Cerebellar cortex (tissue), 1 donor: ENCODE measurements around the gene METTL25B.

Source experiments
- DNase-seq: peaks from one replicate; pipeline ENCODE4 v3.0.0-alpha.2; 2015; ENCODE audit warnings: low spot score

METTL25B gene

DNA sequence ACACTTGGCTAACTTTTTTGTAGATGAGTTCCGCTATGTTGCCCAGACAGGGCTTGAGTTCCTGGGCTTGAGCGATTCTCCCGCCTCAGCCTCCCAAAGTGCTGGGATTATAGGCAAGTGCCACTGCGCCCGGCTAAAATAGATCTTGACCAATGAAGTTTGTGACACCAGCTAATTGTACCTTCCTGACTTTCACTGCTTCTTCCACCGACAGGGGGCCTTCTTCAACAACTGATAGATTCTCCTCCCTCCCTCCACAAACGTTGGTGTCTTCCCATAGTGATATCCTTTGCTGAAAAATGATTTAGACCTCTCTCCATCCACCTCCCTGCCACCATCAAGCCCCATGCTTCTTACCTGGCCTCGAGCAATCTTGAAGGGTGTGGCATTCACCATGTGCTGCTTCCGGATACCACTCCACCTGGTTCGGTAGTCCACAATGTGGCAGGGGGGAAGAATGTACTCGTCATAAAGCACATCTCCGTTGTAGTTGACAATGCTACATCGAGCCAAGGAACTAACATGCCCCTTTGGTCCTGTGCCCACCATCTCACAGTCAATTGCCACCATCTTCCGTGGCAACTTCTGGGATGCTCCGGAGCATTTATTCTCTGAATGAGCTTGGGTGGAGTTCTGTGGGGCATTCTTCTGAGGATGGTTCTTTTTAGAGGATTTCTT is 1.6 kb upstream of the METTL25B start:
- peak; percentile 78 for DNase-seq

DNA sequence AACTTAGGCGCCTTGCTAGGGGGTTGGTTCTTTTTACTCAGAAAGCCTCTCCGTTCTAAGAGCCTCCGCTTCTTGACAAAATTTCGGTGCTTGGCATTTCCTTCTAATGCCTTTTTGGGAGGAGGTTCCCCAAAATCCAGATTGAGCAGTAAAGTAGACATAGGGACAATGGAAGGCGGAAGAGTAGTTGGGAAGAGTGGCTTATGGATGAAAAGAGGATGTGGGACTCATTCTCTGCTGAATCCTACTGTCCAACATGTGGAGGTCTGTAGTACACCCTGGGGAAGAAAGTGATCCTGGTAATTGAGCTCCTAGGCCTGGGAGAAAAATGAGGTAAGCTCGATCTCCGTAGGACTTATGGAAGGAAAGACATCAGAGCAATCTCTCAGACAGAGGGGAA is 777 bp upstream of the METTL25B start:
- no peak for DNase-seq

DNA sequence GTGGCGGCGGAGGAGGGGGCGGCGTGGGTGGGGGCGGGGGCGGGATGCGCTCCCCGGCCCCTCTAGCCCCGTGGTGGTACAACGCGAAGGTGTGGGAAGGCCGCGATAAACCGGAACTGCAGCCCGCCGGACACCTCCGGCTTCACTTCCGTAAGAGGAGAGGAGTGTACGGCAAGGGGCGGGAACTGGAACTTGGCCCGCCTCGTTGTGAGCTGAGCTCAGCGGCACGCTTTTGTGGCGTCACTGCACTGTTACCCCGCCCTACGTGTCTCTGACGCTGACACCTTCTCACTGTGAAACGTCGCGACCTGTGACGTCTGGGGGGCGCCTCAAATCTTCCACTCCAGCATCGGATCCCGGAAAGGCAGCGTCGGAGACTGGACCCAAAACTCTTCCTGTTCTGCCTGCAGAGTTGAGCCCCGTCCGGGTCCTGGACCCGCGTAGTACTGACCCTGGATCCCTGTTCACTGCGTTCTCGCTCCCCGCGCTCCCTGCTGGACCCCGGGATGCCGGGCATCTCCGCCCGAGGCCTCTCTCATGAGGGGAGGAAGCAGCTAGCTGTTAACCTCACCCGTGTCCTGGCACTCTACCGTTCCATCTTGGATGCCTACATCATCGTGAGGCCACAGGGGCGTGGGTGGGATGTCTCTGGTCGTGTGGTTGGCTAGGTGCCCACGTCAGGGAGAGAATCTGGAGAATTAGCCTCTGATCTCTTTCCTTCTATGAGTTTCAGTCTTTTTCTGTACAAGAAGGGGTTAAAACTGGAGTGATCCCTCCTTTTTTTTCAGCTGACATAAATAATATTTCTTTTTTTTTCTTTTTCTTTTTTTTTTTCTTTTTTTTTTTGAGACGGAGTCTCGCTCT is 562 bp downstream of the METTL25B start, which contains the start of gene ISG20L2:
TSS of gene ISG20L2 (minus strand) at position 168 of the 864 bp plus-strand sequence. CDS start 1,114 bp downstream, outside the sequence.
- peak; percentile 99 for DNase-seq

DNA sequence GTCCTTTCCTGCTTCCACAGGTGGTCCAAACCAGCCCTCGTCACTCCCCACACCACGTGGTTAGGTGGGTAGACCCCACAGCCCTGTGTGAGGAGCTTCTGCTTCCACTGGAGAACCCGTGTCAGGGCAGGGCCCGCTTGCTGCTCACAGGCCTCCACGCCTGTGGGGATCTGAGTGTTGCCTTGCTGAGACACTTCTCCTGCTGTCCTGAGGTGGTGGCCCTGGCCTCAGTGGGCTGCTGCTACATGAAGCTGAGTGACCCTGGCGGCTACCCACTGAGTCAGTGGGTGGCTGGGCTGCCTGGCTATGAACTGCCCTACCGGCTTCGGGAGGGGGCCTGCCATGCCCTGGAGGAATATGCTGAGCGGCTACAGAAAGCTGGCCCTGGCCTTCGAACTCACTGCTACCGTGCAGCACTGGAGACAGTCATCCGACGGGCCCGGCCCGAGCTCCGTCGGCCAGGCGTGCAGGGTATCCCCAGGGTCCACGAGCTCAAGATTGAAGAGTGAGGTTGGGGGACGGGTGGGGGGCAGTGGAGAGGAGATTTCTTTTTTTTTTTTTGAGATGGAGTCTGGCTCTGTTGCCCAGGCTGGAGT is 5.8 kb downstream of the METTL25B start:
- no peak for DNase-seq

DNA sequence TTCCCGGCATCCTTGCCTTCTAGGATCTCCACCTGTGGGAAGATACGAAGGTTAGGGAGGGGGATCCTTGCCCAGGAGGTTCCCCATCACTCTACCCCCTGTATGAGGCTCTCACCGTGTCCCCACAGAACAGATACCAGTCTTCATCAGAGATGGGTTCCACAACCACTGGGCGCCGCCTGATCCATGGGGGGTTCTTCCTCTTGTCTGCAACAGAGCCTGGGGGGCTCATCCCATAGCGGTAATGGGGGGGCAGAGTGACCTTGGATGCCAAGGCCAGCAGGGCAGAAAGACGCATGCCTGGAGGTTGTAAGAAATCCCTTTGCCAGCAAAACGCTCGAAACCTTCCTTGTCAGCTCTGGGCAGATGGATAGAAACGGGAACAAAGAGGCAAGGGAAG is 10.1 kb downstream of the METTL25B start:
- no peak for DNase-seq

DNA sequence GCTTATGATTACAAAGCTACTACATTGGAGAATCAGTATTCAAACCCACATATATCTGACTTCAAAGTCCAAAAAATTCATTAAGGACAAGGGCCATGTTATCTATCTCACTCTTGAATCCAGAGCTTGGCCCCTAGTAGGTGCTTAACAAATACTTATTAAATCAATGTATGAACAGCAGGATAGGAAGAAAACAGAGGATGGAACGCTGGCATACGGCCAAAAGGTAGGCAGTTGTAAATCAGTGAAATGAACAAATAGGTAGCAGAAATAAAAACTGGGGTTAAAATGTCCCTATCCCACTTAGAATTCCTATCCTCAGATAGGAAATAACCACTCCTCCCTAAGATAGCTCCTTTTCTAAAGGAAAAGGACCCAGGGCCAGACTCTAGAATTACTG is 10.6 kb downstream of the METTL25B start:
- DNase-seq: no peak

DNA sequence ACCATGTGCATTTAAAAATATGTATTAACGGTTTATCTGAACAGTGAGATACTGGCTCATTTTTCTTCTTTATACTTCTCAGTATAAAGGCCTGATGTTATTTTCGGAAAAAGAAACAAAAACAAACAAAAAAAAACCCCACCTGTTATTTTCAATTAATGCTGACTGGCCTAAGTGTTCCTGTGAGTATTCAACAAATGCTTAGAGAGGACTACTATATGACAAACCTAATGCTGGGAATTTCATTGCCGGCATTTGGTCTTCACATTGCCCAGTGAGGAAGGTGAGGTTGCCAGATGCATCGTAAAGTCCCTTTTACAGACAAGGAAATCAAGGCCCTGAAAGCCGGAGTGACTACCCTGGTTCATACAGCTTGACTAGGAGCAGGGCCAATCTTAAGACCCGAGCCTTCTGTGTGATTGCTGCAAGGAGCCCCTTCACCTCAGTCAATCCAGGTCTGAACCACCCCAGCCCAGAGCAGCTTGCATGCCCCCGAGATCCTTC is 12.0 kb downstream of the METTL25B start:
- no peak for DNase-seq

DNA sequence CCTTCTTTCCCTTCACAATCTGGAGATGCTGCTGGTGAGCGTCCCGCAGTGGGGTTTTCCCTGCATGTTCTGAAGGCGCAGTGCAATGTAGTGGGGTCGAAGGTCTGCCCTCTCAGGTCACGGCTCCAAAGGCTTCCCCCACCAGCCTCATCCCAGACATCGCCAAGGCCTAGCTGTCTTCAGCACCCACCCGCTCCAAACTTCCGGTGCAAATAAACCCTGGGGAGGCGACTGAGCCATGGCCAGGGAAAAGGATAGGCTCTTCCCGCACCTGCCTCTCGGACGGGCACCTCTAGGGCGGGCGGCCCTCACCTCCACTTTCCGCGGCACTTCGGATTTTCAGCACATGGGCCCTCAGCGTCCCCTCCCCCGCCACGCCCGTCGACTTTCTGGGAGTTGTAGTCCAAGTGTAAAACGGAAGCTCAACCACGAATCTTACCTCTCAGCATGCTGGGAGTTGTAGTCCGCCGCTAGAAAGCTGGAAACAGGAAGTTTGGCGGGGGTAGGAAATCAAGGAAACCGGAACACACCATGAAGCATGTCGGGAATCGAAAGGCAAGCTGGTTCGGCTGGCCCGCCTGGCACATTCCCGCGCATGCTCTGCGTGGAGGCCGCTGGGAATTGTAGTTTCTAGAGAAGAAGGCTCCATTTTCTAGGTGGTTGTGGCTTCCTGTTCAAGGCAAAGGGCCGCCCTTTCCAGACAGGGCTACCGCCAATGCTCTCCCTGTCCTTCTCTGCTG is 12.6 kb downstream of the METTL25B start, which contains the start of gene MRPL24:
TSS of gene MRPL24 (minus strand) at position 348 of the 740 bp plus-strand sequence. CDS start 2,384 bp downstream, outside the sequence.
- peak; percentile 100 for DNase-seq

DNA sequence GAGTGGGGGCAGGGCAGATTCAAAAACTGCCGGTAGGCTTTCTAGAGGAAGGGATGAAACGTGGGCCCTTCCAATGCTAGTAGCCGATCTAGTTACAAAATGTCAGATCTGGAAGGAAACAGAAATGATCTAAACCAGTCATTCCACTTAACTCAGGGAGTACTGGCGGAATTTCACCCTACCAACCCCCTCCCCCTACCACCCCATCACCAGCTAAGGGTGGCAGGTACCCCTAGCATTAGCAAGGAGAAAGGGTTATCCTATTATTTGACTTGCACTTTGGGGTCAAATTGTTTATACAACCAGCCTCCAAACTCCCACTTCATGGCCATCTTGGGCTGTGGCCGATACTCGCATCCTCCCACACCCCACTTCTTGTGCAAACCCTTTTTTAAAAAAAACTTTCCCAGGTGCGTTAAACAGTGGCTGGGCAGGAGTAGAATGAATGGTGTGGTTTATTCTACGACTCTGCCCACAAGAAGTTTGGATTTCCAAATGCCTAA is 13.3 kb downstream of the METTL25B start:
- DNase-seq: no peak

DNA sequence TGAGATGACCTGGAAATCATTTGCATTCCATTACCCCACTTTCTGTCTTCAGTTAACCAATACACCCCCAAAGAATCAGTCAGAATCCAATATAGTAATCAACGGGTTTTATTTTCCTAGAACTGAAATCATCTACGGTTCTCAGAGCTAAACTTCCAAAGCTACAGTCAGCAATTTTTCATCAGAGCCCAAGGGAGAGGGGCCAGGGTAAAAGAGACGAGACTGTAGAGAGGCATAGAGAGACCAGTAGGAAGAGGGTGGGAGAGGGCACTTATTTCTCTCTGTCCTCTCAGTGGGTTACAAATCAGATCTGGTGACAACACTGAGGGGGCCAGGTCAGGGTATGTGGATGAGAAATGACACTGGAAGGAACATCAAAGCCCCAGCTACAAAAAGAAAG is 13.7 kb downstream of the METTL25B start:
- DNase-seq: peak; percentile 39

DNA sequence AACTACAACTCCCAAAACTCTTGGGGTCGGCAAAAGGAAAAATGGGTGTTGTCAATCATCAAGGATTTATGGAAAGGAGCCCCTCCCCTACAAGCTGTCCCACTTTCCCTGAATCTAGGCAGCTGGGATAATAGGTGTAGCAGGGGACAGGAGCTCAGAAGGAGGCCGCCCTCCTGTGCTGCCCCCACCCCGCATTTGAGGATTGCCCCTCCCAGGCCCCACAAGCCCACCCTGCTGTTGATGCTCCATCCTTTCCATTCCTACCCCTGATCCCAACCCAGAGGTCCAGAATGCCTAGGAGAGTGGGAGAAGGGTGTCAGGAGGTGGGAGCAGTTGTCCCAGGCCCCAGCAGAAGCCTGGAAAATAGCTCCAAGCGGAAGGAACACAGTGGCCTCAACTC is 14.5 kb downstream of the METTL25B start:
- peak; percentile 19 for DNase-seq

DNA sequence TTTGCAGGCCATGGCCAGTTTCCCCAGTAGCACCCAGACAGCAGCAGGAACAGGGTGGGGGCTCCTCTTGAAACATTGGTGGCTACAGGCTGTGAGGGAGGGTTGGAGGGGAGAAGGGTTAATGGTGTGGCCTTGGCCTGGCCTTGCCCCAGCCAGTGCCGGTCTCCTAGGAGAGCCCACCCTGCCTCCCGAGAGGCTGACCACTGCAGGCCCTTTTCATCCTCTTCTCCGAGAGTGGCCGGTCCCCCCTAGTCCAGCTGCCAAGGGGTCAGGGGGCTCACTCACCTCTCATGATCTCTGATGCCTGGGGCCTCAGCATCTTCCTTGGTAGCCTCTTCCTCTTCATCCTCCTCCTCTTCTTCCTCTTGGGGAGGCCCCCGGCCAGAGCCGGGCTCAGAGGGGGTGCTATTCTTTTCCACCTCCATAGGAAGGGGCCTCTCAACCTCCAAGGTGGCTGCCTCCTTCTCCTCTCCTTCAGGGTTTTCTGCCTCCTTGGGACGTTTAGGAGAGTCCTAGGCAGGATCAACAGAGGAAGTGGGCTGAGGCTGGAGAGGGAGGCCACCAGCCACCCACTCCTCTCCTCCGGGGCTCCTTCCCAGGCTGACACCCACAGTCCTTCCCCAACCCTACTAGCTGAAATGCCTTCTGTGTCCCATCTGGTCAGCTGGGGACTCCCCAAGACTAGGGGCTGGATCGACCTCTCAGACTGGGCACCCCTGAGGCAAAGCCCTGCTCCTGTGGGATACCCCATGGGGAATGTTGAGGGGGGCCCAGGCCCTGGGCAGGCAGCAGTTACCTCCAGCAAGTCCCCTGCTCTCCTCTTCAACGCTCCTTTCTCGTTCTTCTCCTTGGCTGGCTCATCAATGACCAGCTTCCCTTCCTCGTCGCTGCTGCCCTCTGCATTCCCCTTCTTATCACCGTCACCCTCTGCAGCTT is 15.4 kb downstream of the METTL25B start:
- no peak for DNase-seq

DNA sequence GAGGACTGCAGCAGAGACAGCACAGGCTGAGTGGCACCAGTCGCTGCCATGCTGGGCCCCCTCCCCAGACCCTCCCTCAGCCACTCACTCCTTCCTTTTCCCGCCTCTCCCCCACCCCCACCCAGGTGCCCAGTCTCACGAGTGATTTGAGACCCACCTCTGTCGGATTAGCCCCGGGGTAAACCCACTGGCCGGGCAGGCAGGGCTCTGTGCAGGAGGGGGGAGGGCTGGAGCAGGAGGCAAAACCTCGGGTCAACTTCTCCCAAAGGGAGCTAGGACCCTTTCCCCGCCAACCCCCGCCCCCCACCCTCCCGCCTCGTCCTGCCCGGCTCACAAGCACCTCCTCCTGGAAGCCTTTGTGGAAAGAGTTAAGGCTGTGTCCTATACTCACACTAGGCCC is 16.1 kb downstream of the METTL25B start:
- DNase-seq: no peak

DNA sequence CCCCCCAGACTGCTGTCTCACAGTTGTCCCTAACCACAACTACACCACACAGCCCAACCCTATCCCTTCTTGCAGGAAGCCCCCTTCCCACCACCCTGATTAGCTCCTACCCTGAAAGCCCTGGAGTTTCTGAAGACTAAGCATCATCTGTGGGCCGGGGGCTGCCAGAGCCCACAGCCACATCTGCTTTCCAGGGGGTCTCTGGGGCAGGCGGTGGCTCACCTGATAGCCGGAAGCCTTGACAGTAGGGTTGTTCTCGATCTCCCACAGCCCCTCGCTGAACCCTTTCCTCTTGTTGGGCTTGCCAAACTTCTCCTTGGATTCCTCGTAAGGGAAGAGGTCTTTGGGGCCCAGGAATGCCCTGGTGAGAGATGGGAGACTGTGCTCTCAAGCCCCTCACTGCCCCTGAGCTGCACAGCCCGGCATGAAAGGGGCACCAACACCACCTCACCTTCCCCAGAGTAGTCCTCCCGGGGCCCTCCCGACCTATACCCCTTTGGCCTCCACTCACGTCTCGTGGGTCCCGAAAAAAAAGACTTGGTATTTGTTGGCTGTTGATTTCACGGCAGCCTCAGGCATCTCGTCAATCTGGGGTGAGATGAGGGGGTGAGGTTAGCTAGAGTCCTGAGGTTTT is 16.6 kb downstream of the METTL25B start:
- no peak for DNase-seq

DNA sequence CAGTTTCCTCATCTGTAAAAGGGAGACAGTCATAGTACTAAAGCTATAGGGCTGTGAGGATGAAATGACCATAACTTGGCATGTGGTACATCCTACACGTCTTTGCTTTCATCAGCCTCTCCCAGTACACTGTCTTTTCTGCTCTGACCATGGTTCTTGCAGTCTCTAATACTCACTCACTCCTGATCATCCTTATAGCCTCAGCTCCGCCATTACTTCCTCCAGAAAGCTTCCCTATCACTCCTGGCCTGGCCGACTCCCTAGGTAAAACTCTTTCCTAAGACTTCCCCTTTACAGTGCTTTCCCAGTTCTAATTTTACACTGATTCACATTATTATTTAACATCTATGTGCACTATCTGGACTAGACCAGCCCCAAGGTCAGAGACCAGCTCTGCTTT is 17.6 kb downstream of the METTL25B start:
- no peak for DNase-seq

DNA sequence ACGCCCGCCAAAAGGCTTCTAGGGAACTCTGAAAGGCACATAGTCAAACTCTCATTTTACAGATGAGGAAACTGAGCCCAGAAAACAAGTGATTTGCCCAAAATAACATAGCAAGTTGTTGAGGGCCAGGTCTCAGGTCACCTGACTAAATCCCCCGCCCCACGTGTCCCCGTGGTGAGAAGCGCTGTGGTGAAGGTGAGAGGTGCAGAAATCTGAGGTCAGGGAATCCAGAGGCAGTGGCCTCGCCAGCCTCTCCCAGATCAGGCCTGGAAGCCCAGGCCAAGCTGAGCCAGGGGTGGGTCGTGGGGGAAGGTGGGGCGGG is 18.1 kb downstream of the METTL25B start:
- no peak for DNase-seq

DNA sequence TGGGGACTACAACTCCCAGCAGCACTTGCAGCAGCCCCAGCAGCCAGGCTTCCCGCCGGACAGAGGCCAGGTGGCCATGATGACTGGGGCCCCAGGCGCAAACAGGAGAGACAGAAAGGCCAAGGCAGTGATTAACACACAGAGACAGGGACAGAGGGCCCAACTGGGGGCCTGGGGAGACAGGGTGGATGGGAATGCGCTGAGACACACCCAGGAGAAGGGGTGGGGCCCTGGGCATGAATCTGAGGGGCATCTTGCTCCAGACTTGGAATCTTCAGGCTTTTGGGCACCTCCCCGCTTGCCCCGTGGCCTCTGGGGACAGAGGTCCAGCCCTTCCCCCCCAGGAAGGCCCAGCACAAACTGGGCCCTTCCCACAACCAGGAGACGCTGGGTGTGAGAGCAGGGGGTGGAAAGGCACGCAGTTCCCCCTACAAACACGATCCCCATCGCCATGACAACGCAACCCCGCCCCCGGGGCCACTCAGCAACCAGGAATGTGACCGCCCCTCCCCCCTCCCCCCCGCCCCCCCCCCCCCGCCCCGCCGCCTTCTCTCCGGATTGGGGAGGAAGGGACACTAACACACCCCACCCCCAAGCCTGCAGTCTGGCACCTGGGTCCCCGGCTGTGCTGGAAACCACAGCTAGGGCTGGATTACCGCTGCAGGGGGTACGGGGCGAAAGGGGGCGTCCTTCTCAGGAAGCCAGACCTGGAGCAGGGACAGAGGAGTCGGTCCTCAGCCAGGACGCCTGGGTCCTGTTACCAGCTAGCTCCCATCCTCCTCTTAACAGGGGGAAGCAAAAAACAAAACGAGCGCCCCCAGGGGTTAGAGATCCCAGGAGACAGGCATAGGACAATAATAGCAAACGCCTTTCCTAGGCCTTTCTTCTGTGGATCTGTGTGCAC is 18.7 kb downstream of the METTL25B start:
- peak; percentile 86 for DNase-seq

DNA sequence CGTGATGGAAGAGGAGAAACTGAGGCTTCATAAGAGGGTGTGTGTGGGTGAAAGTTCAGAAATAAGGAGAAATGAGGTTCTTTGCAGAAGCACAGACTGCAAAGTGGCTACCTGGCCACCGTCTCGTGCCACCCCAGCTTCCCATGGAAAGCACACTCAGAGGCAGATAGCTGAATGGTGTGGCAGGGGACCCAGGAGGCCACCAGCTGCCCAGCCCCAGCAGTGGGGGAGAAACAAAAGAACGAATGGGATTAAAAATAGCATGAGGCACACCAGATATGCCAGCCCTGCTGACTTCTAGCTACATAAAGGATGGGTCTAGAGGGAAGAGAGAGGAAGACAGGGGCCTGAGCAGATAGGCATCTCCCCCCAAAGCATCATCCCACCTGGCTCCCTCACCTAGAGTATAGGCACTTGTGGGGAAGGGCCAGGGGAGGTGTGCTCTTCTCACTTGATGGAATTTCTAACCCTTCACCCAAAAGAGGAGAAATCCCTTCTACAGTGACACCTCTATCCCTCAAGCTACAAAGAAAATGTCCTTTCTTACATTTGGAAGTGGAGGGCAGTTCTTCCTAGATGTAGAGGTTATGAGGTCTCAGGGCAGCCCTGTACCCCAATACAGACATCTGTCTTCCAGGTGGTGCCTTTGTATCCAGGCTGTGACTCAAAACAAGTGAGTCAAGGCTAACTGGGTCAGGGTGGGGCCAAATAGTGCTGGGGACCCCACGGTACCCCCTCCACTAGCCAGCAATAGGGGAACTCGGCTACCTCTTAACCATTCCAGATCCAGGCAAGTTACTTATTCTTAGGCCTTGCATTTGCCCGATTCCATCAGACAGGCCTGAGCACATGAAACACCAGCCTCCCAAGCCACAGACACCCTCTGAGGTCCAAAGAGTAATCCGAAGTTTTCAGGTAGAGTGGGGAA is 19.7 kb downstream of the METTL25B start:
- no peak for DNase-seq
